Renal pelvis (tissue), 4 donors: ENCODE data around the gene PATJ. TPM values are rescaled to one million over a fixed set of nuclear protein-coding genes. Genes with fewer than 3 reads are reported as not detected.
"Not testable (repeated sequence)": the region's sequence is repeated elsewhere in the genome, so short reads cannot be mapped to it uniquely, and the experiment has no call there.

Experiments used
- DNase-seq: peaks from one replicate; pipeline ENCODE4 v3.0.0-alpha.2; 2013
- polyA plus RNA-seq, 3 donors: library from polyadenylated mRNA; unstranded; fragments of 120-200 nt; gene quantifications; one replicate each; pipeline ENCODE4 v1.2.1, GENCODE V29; 2013; ENCODE audit not compliant: insufficient read length in 3 of 3

The PATJ gene
- polyA plus RNA-seq, 3 donors, result 38.6 to 69.8 (median 46.4) TPM

- no peak for DNase-seq
Observed at GRCh38 chr1:61936839-61937238, 194.6 kb downstream of the PATJ start.

- no peak for DNase-seq
Observed at GRCh38 chr1:61941794-61942193, 199.5 kb downstream of the PATJ start.

- DNase-seq, result no peak
Observed at GRCh38 chr1:61942856-61943255, 200.6 kb downstream of the PATJ start.

- not testable (repeated sequence) for DNase-seq
Observed at GRCh38 chr1:61948685-61949084, 206.4 kb downstream of the PATJ start.

- DNase-seq, result no peak
Observed at GRCh38 chr1:61950418-61950817, 208.1 kb downstream of the PATJ start.

GRCh38 chr1:61951731-61952580 is 209.7 kb downstream of the PATJ start:
- no peak for DNase-seq

GRCh38 chr1:61952675-61953074 is 210.4 kb downstream of the PATJ start:
- DNase-seq, result no peak

- no peak for DNase-seq
Observed at GRCh38 chr1:61953076-61953789, 211.0 kb downstream of the PATJ start.

GRCh38 chr1:61953790-61954150 is 211.5 kb downstream of the PATJ start:
- DNase-seq, result no peak

GRCh38 chr1:61955261-61955660 is 213.0 kb downstream of the PATJ start:
- DNase-seq, result no peak

- no peak for DNase-seq
Observed at GRCh38 chr1:61956016-61956645, 213.9 kb downstream of the PATJ start.

- no peak for DNase-seq
Observed at GRCh38 chr1:61956784-61957183, 214.5 kb downstream of the PATJ start.

GRCh38 chr1:61961009-61961408 is 218.7 kb downstream of the PATJ start:
- no peak for DNase-seq

GRCh38 chr1:61962631-61963030 is 220.4 kb downstream of the PATJ start:
- no peak for DNase-seq

GRCh38 chr1:61966450-61967225 is 224.4 kb downstream of the PATJ start:
- DNase-seq, result not testable (repeated sequence)

GRCh38 chr1:61967750-61968149 is 225.5 kb downstream of the PATJ start:
- no peak for DNase-seq

GRCh38 chr1:61968869-61969268 is 226.6 kb downstream of the PATJ start:
- no peak for DNase-seq

- DNase-seq, result no peak
Observed at GRCh38 chr1:61973100-61973837, 231.0 kb downstream of the PATJ start.

GRCh38 chr1:61975638-61976037 is 233.4 kb downstream of the PATJ start:
- DNase-seq, result no peak

- no peak for DNase-seq
Observed at GRCh38 chr1:61976566-61976965, 234.3 kb downstream of the PATJ start.

- no peak for DNase-seq
Observed at GRCh38 chr1:61978796-61979195, 236.5 kb downstream of the PATJ start.
